ENCODE data around the gene GPR78. TPM values are rescaled to one million over a fixed set of nuclear protein-coding genes. Genes with fewer than 3 reads are reported as not detected.

Gene GPR78
- polyA plus RNA-seq, 4 donors: 0.06 TPM; not detected in 3

DNA sequence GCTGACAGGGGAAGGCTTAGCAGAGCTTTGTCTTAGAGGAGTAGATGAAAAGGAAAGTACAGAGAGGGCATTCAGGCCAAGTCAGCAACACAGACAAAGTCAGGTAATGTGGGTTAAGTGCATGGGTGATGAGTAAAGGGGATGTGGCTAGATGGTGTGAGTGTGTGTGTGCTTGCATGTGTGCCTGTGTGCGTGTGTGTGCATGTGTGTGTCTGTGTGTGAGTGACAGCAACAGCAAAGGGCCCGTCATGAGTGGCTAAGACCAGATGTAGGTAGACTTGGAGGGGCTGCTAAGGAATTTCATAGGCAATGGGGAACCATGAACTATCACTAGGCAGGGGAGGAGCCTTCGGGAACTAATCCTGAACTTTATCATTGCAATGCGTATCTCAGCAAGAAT, 2.2 kb upstream of the GPR78 start:
- FAIRE-seq: no peak
- Histone ChIP-seq H3K27ac (ENCODE audit: low read depth in 1 of 3, low read length in 2 of 3) (no peak overlapping the region), H3K9me3 (ENCODE audit: control insufficient read depth in 2 of 2, insufficient read depth in 1 of 2, low read depth in 1 of 2, low read length in 1 of 2) (no peaks in the 10 kb centered on the region), H3K4me1 (ENCODE audit: control insufficient read depth in 3 of 3, insufficient read depth in 2 of 3, low read depth in 1 of 3, low read length in 2 of 3) (no peaks in the 10 kb centered on the region), H3K36me3 (ENCODE audit: control insufficient read depth in 3 of 3, insufficient read depth in 2 of 3, low read depth in 1 of 3, low read length in 3 of 3) (no peaks in the 10 kb centered on the region), H3K4me3 (ENCODE audit: low read depth in 1 of 3, low read length in 3 of 3) (no peak overlapping the region), H3K27me3 (ENCODE audit: control insufficient read depth in 3 of 3, insufficient read depth in 3 of 3, low read length in 3 of 3) (peaks cover 0 to 34% (median 9%) of the 10 kb centered on the region in 3 donors)
- DNase-seq: no peak
- WGBS, 3 donors: 68 to 78% (median 71%) methylated on average over 4 of the region's 4 CpGs

DNA sequence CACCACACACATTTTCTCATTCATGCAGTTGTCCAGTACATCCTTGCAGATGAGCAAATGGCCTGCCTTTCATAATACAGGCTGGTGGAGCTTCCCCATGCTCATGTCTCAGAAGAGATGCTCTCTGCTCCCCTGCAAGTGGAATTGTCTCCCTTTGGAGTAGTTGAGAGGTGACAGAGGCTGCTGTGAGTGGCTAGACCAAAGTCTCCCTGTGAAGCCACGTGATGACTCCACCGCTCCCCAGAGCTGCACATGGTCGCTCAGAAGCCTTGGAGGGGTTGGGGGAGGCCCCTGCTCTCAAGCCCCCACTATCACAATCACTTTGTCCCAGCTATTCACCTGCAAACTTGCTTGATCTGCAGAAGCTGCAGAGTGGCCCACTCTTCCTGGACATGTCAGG, 1.5 kb upstream of the GPR78 start:
- no peak overlapping the region for H3K27ac ChIP-seq (ENCODE audit: low read depth in 1 of 3, low read length in 2 of 3)
- WGBS, 3 donors: 42 to 68% (median 58%) methylated on average over 3 of the region's 3 CpGs
- H3K27me3 ChIP-seq (ENCODE audit: control insufficient read depth in 3 of 3, insufficient read depth in 3 of 3, low read length in 3 of 3): peaks cover 0 to 34% (median 9%) of the 10 kb centered on the region in 3 donors
- no peak for FAIRE-seq
- DNase-seq: no peak
- no peaks in the 10 kb centered on the region for H3K4me1 ChIP-seq (ENCODE audit: control insufficient read depth in 3 of 3, insufficient read depth in 2 of 3, low read depth in 1 of 3, low read length in 2 of 3)
- no peaks in the 10 kb centered on the region for H3K36me3 ChIP-seq (ENCODE audit: control insufficient read depth in 3 of 3, insufficient read depth in 2 of 3, low read depth in 1 of 3, low read length in 3 of 3)
- no peak overlapping the region for H3K4me3 ChIP-seq (ENCODE audit: low read depth in 1 of 3, low read length in 3 of 3)
- no peaks in the 10 kb centered on the region for H3K9me3 ChIP-seq (ENCODE audit: control insufficient read depth in 2 of 2, insufficient read depth in 1 of 2, low read depth in 1 of 2, low read length in 1 of 2)

DNA sequence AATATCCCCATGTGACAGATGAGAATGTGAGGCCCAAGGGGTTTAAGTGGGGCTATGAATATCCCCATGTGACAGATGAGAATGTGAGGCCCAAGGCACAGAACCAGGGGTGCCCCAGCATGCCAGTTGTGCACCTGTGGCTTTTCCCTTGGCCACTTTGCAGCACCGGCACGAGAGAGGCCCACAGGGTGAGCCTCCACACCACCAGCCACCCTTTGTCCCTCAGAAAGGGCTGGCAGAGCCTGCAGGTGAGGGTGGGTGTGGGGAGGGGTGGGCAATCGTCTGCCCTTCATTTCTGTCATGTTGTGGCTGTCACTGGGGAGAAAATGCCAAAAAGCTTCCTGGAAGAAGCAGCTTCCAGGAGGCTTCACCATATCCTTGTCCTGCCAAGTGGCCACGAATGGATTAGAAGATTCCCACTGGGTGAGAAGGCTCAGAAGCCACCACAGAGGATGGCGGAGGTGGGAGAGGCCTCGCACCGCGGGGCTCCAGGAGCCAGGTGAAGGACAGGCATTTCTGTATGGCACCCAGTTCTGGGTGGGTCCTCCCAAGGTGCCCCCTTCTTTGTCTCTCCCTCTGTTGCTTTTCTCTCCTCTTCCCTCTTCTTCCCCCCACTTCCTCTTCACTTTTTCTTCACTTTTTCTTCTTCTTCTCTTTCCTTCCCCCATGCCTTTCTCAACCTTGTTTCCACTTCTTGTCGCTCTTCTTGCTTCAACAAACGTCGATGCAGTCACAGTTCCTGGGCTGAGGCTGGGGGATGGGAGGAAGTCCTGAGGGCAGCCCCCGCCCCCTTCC, 469 bp upstream of the GPR78 start:
- Histone ChIP-seq H3K4me3 (ENCODE audit: low read depth in 1 of 3, low read length in 3 of 3) (no peak overlapping the region), H3K27me3 (ENCODE audit: control insufficient read depth in 3 of 3, insufficient read depth in 3 of 3, low read length in 3 of 3) (peaks cover 0 to 34% (median 9%) of the 10 kb centered on the region in 3 donors), H3K9me3 (ENCODE audit: control insufficient read depth in 2 of 2, insufficient read depth in 1 of 2, low read depth in 1 of 2, low read length in 1 of 2) (no peaks in the 10 kb centered on the region), H3K27ac (ENCODE audit: low read depth in 1 of 3, low read length in 2 of 3) (no peak overlapping the region), H3K4me1 (ENCODE audit: control insufficient read depth in 3 of 3, insufficient read depth in 2 of 3, low read depth in 1 of 3, low read length in 2 of 3) (no peaks in the 10 kb centered on the region), H3K36me3 (ENCODE audit: control insufficient read depth in 3 of 3, insufficient read depth in 2 of 3, low read depth in 1 of 3, low read length in 3 of 3) (no peaks in the 10 kb centered on the region)
- no peak for FAIRE-seq
- DNase-seq: no peak
- WGBS, 3 donors: 29 to 38% (median 32%) methylated on average over 9 to 12 of the region's 12 CpGs

DNA sequence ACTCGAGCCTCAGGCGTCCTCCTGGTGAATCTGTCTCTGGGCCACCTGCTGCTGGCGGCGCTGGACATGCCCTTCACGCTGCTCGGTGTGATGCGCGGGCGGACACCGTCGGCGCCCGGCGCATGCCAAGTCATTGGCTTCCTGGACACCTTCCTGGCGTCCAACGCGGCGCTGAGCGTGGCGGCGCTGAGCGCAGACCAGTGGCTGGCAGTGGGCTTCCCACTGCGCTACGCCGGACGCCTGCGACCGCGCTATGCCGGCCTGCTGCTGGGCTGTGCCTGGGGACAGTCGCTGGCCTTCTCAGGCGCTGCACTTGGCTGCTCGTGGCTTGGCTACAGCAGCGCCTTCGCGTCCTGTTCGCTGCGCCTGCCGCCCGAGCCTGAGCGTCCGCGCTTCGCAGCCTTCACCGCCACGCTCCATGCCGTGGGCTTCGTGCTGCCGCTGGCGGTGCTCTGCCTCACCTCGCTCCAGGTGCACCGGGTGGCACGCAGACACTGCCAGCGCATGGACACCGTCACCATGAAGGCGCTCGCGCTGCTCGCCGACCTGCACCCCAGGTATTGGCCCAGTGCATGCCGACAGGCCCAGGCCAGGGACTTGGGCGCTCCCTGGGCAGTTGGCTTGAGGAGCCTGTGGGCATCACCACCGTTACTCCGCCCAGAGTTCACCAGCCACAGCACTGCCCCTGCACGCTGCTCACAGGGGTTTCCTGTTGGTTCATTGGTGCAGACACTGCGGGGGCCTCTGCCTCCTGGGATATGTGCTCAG, 1.1 kb downstream of the GPR78 start:
- WGBS, 3 donors: 63 to 75% (median 70%) methylated on average over 60 to 66 of the region's 66 CpGs
- DNase-seq: no peak
- no peak for FAIRE-seq

DNA sequence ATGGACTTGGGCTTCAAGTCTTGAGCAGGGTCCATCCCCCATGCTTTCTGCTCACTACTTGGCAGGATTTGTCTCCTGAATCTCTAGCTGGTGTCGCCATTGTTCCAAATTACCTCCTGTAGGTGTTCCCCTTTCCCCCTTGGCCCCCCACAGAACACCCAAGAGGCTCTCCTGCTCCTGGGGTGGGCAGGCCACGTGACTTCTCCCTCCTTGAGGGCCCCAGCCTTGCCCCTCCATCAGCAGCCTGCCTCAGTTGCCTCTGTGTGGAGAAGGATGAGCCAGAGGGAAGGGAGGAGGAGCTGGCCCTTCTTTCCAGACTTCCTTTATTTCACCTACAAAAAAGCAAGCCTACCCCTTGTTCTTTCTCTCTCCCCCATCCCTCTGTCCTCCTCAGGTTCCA, 1.8 kb downstream of the GPR78 start:
- Histone ChIP-seq H3K27ac (ENCODE audit: low read depth in 1 of 3, low read length in 2 of 3) (no peak overlapping the region), H3K36me3 (ENCODE audit: control insufficient read depth in 3 of 3, insufficient read depth in 2 of 3, low read depth in 1 of 3, low read length in 3 of 3) (no peaks in the 10 kb centered on the region), H3K4me3 (ENCODE audit: low read depth in 1 of 3, low read length in 3 of 3) (no peak overlapping the region), H3K27me3 (ENCODE audit: control insufficient read depth in 3 of 3, insufficient read depth in 3 of 3, low read length in 3 of 3) (peaks cover 0 to 33% (median 9%) of the 10 kb centered on the region in 3 donors), H3K4me1 (ENCODE audit: control insufficient read depth in 3 of 3, insufficient read depth in 2 of 3, low read depth in 1 of 3, low read length in 2 of 3) (no peaks in the 10 kb centered on the region), H3K9me3 (ENCODE audit: control insufficient read depth in 2 of 2, insufficient read depth in 1 of 2, low read depth in 1 of 2, low read length in 1 of 2) (no peaks in the 10 kb centered on the region)
- DNase-seq (no peak), FAIRE-seq (no peak)
- 38 to 52% (median 45%) methylated on average over 2 of the region's 2 CpGs for WGBS, 3 donors

More for the DNA sequence above, 1.1 kb downstream of the GPR78 start:
- no peaks in the 10 kb centered on the region for H3K4me1 ChIP-seq (ENCODE audit: control insufficient read depth in 3 of 3, insufficient read depth in 2 of 3, low read depth in 1 of 3, low read length in 2 of 3)
- H3K4me3 ChIP-seq (ENCODE audit: low read depth in 1 of 3, low read length in 3 of 3): no peak overlapping the region
- H3K9me3 ChIP-seq (ENCODE audit: control insufficient read depth in 2 of 2, insufficient read depth in 1 of 2, low read depth in 1 of 2, low read length in 1 of 2): no peaks in the 10 kb centered on the region
- H3K27me3 ChIP-seq (ENCODE audit: control insufficient read depth in 3 of 3, insufficient read depth in 3 of 3, low read length in 3 of 3): peaks cover 0 to 34% (median 9%) of the 10 kb centered on the region in 3 donors
- no peak overlapping the region for H3K27ac ChIP-seq (ENCODE audit: low read depth in 1 of 3, low read length in 2 of 3)
- no peaks in the 10 kb centered on the region for H3K36me3 ChIP-seq (ENCODE audit: control insufficient read depth in 3 of 3, insufficient read depth in 2 of 3, low read depth in 1 of 3, low read length in 3 of 3)

DNA sequence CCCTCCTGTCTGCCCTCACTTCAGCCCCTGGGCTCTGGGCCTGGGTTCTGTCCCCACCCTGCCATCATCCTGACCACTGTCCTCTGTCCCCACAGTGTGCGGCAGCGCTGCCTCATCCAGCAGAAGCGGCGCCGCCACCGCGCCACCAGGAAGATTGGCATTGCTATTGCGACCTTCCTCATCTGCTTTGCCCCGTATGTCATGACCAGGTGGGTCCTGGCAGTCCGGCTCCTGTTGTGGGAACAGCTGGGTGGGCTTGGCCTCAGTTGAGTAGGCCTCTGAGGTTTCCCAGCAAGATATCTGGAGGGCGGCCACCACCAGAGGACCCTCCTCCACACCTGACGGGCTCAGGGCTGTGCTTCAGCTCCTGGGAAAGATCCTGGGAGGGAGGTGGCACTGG, 2.2 kb downstream of the GPR78 start:
- H3K4me1 ChIP-seq (ENCODE audit: control insufficient read depth in 3 of 3, insufficient read depth in 2 of 3, low read depth in 1 of 3, low read length in 2 of 3): no peaks in the 10 kb centered on the region
- peaks cover 0 to 30% (median 9%) of the 10 kb centered on the region in 3 donors for H3K27me3 ChIP-seq (ENCODE audit: control insufficient read depth in 3 of 3, insufficient read depth in 3 of 3, low read length in 3 of 3)
- no peaks in the 10 kb centered on the region for H3K36me3 ChIP-seq (ENCODE audit: control insufficient read depth in 3 of 3, insufficient read depth in 2 of 3, low read depth in 1 of 3, low read length in 3 of 3)
- DNase-seq: no peak
- H3K4me3 ChIP-seq (ENCODE audit: low read depth in 1 of 3, low read length in 3 of 3): no peak overlapping the region
- no peak overlapping the region for H3K27ac ChIP-seq (ENCODE audit: low read depth in 1 of 3, low read length in 2 of 3)
- WGBS, 3 donors: 87 to 91% (median 89%) methylated on average over 12 of the region's 12 CpGs
- H3K9me3 ChIP-seq (ENCODE audit: control insufficient read depth in 2 of 2, insufficient read depth in 1 of 2, low read depth in 1 of 2, low read length in 1 of 2): no peaks in the 10 kb centered on the region
- FAIRE-seq: no peak

DNA sequence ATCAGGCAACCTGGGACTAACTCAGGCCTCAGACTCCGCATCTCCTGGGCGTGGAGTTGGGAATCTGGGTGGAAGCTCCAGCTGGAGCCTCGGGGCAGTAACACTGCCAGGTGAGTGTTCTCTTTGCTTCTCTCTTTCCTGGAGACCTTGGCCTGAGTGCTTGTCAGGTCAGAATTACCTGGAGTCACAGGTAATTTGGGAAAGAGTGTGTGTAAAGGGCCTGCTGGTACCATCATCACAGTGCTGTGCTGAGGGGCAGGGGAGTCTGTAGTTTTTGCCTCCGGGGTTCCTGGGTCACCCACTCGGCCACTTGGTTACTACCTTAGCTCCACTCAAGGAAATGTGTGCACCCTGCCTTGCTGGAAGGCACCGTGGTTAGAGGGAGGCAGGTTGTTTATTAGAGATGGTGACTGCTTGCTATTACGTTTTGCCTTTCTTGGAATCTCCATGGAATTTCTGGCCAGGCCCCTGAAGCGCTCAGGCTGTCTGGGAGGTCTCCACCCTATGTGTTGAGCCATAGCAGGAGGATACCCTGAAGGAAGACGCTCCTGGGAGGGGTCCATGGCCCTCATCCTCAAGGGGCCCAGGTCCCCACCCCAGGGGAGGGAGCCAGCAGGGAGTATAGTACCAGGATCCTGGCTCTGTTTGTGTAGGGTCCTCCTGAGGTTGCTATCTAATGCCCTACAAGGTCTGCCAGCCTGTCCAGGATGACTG, 2.9 kb downstream of the GPR78 start:
- Histone ChIP-seq H3K4me1 (ENCODE audit: control insufficient read depth in 3 of 3, insufficient read depth in 2 of 3, low read depth in 1 of 3, low read length in 2 of 3) (no peaks in the 10 kb centered on the region), H3K4me3 (ENCODE audit: low read depth in 1 of 3, low read length in 3 of 3) (no peak overlapping the region), H3K27ac (ENCODE audit: low read depth in 1 of 3, low read length in 2 of 3) (no peak overlapping the region), H3K27me3 (ENCODE audit: control insufficient read depth in 3 of 3, insufficient read depth in 3 of 3, low read length in 3 of 3) (peaks cover 0 to 29% (median 6%) of the 10 kb centered on the region in 3 donors), H3K36me3 (ENCODE audit: control insufficient read depth in 3 of 3, insufficient read depth in 2 of 3, low read depth in 1 of 3, low read length in 3 of 3) (no peaks in the 10 kb centered on the region), H3K9me3 (ENCODE audit: control insufficient read depth in 2 of 2, insufficient read depth in 1 of 2, low read depth in 1 of 2, low read length in 1 of 2) (no peaks in the 10 kb centered on the region)
- FAIRE-seq (no peak), DNase-seq (no peak)
- 49 to 66% (median 58%) methylated on average over 9 of the region's 9 CpGs for WGBS, 3 donors

DNA sequence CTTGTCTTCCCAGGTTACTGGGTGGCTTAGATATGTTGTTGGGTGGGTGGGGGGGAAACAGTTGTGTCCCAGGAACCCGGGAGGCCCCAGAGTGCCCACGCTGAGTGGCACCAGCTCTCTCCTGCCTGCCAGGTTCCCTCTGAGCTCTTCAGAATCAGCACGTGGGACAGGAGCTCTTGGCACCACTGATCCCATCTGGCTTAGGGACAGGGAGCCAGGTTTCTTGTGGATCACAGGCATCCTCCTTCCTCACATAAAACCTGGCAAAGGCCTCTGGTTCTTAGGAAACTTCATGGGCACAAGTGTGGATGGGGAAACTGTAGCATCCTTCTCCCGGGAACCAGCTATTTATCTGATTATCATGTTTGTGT, 3.4 kb downstream of the GPR78 start:
- 46 to 63% (median 62%) methylated on average over 4 of the region's 4 CpGs for WGBS, 3 donors
- Histone ChIP-seq H3K4me1 (ENCODE audit: control insufficient read depth in 3 of 3, insufficient read depth in 2 of 3, low read depth in 1 of 3, low read length in 2 of 3) (no peaks in the 10 kb centered on the region), H3K27ac (ENCODE audit: low read depth in 1 of 3, low read length in 2 of 3) (no peak overlapping the region), H3K4me3 (ENCODE audit: low read depth in 1 of 3, low read length in 3 of 3) (no peak overlapping the region), H3K9me3 (ENCODE audit: control insufficient read depth in 2 of 2, insufficient read depth in 1 of 2, low read depth in 1 of 2, low read length in 1 of 2) (no peaks in the 10 kb centered on the region), H3K36me3 (ENCODE audit: control insufficient read depth in 3 of 3, insufficient read depth in 2 of 3, low read depth in 1 of 3, low read length in 3 of 3) (no peaks in the 10 kb centered on the region), H3K27me3 (ENCODE audit: control insufficient read depth in 3 of 3, insufficient read depth in 3 of 3, low read length in 3 of 3) (peaks cover 0 to 25% (median 6%) of the 10 kb centered on the region in 3 donors)
- no peak for FAIRE-seq
- DNase-seq: no peak

All from small intestine (tissue), 7 donors.